GM10248 (cell line): Measurements from ENCODE around the gene CCNB3.
A peak's percentile ranks its signal among the peaks of the same experiment; 100 is the strongest.

ENCODE experiments used
- CTCF ChIA-PET: fragments of 300-600 bp; sonication (Branson Sonifier 250); formaldehyde crosslinking; extraction: SDS; loops from one replicate; lab custom pipeline; 2021; ENCODE audit warnings: antibody characterized with exemption; lab: Yijun Ruan, JAX
- POLR2A ChIA-PET: fragments of 350-650 bp; sonication (Branson Sonifier 250); formaldehyde crosslinking; extraction: SDS; loops from one replicate; lab custom pipeline; 2020; ENCODE audit warnings: antibody characterized with exemption; lab: Yijun Ruan, JAX
- DNase-seq: peaks from one replicate; pipeline ENCODE4 v3.0.0; 2012; ENCODE audit errors: extremely low spot score
- CTCF ChIP-seq: IDR thresholded peaks from 2 replicates; pipeline ENCODE4 v1.5.1; 2012; ENCODE audit warnings: mild to moderate bottlenecking, low read depth; ENCODE audit errors: extremely low read depth, missing control alignments, control extremely low read depth

CCNB3 gene

GRCh38 chrX:50204364-50204899 lies at the start of gene CCNB3:
CCNB3 (plus strand) TSS chrX:50204765; CDS start chrX:50285164, 80,399 bp downstream.
- peak; percentile 68 for DNase-seq

GRCh38 chrX:50157545-50158135 lies 46.9 kb upstream of the CCNB3 start:
- POLR2A ChIA-PET, result no interaction called here
- no peak for DNase-seq
- TF ChIP-seq CTCF, result no peak
- CTCF ChIA-PET, result no interaction called here

More at GRCh38 chrX:50204364-50204899, at the start of gene CCNB3:
- ChIA-PET CTCF (interaction anchor here (0.7 to 1.6 kb wide), 7 partner anchors 12 to 439 kb away, joined by 3 to 8 read pairs (median 3); no protein-coding TSS in a partner anchor), POLR2A (no interaction called here)
- peak; percentile 28 for TF ChIP-seq CTCF

GRCh38 chrX:50158593-50158992 lies 46.0 kb upstream of the CCNB3 start:
- CTCF ChIA-PET, result no interaction called here
- POLR2A ChIA-PET, result no interaction called here
- no peak for DNase-seq
- no peak for TF ChIP-seq CTCF

GRCh38 chrX:50161127-50161526 lies 43.4 kb upstream of the CCNB3 start:
- POLR2A ChIA-PET, result no interaction called here
- TF ChIP-seq CTCF, result no peak
- CTCF ChIA-PET, result no interaction called here
- no peak for DNase-seq

GRCh38 chrX:50165727-50166126 lies 38.8 kb upstream of the CCNB3 start:
- ChIA-PET POLR2A (no interaction called here), CTCF (no interaction called here)
- no peak for TF ChIP-seq CTCF
- no peak for DNase-seq

- CTCF ChIA-PET, result no interaction called here
- no peak for DNase-seq
- no peak for TF ChIP-seq CTCF
- POLR2A ChIA-PET, result no interaction called here
Observed at GRCh38 chrX:50167366-50167765, 37.2 kb upstream of the CCNB3 start.

- TF ChIP-seq CTCF, result no peak
Observed at GRCh38 chrX:50168241-50168687, 36.3 kb upstream of the CCNB3 start.

More at GRCh38 chrX:50168241-50168687, 36.3 kb upstream of the CCNB3 start:
- ChIA-PET POLR2A (no interaction called here), CTCF (no interaction called here)
- no peak for DNase-seq
